Transverse colon (tissue), 4 donors: ENCODE measurements around the gene PIK3AP1.

Experiments used
- EP300 ChIP-seq: sonication (generic); formaldehyde crosslinking; IDR thresholded peaks from one replicate; pipeline ENCODE4 v1.6.1; 2017; ENCODE audit warnings: antibody characterized with exemption, low read depth
- POLR2A ChIP-seq: fragments of 450-650 bp; IDR thresholded peaks from one replicate; pipeline ENCODE4 v1.6.1; 2016; ENCODE audit warnings: antibody characterized with exemption, mild to moderate bottlenecking, moderate library complexity
- POLR2AphosphoS5 ChIP-seq, 3 donors: sonication (generic); formaldehyde crosslinking; IDR thresholded peaks; one replicate each; pipeline ENCODE4 v1.6.1; 2016; ENCODE audit warnings: antibody characterized with exemption in 3 of 3
- TF ChIP-seq, protein P1 (sequence below), 5 experiments: fragments of 200-600 bp in 3 of 5; fragments of 450-650 bp in 2 of 5; sonication (generic) in 3 of 5; IDR thresholded peaks; 1 replicate in 2 of 5; 2 replicates in 3 of 5; pipeline ENCODE4 v1.5.1; 2016 to 2017; ENCODE audit warnings: antibody characterized with exemption in 5 of 5, inconsistent platforms in 3 of 5, mild to moderate bottlenecking in 2 of 5, moderate library complexity in 1 of 5

- no peak for TF ChIP-seq EP300
- TF ChIP-seq POLR2AphosphoS5 (IDR thresholded peaks at IDR 0.05) = no peak
- TF ChIP-seq, protein P1, sequence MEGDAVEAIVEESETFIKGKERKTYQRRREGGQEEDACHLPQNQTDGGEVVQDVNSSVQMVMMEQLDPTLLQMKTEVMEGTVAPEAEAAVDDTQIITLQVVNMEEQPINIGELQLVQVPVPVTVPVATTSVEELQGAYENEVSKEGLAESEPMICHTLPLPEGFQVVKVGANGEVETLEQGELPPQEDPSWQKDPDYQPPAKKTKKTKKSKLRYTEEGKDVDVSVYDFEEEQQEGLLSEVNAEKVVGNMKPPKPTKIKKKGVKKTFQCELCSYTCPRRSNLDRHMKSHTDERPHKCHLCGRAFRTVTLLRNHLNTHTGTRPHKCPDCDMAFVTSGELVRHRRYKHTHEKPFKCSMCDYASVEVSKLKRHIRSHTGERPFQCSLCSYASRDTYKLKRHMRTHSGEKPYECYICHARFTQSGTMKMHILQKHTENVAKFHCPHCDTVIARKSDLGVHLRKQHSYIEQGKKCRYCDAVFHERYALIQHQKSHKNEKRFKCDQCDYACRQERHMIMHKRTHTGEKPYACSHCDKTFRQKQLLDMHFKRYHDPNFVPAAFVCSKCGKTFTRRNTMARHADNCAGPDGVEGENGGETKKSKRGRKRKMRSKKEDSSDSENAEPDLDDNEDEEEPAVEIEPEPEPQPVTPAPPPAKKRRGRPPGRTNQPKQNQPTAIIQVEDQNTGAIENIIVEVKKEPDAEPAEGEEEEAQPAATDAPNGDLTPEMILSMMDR (IDR thresholded peaks at IDR 0.05) = no peak
- TF ChIP-seq POLR2A = no peak
Observed at GRCh38 chr10:96706331-96706853, 13.9 kb downstream of the PIK3AP1 start.
